GM10248 (cell line): ENCODE measurements around the gene CALHM3.

Experiments used
- CTCF ChIA-PET: fragments of 300-600 bp; sonication (Branson Sonifier 250); formaldehyde crosslinking; extraction: SDS; loops from one replicate; lab custom pipeline; 2021; ENCODE audit warnings: antibody characterized with exemption; lab: Yijun Ruan, JAX
- POLR2A ChIA-PET: fragments of 350-650 bp; sonication (Branson Sonifier 250); formaldehyde crosslinking; extraction: SDS; loops from one replicate; lab custom pipeline; 2020; ENCODE audit warnings: antibody characterized with exemption; lab: Yijun Ruan, JAX
- DNase-seq: peaks from one replicate; pipeline ENCODE4 v3.0.0; 2012; ENCODE audit errors: extremely low spot score
- TF ChIP-seq, protein P1 (sequence below): IDR thresholded peaks from 2 replicates; pipeline ENCODE4 v1.5.1; 2012; ENCODE audit warnings: mild to moderate bottlenecking, low read depth; ENCODE audit errors: extremely low read depth, missing control alignments, control extremely low read depth

Gene CALHM3

DNA sequence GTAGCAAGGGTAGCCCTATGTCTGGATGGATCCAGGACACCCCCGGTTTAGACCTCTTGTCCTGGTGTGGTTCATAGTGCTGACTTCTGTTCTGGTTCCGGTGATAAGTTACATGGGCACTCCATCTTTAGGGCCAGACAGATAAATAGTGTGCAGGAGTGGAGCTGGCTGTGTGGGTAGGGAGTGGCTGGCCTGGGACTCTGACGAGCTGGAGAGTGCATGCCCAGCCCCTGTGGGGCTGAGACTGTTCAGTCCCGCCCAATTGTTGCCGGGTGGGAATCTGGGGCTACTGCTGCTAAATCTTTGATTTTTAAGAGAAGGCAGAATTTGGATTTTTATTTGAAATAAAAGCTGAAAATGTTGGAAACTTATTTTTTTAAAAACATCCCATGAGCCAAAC lies 55.3 kb downstream of the CALHM3 start:
- TF ChIP-seq, protein P1, sequence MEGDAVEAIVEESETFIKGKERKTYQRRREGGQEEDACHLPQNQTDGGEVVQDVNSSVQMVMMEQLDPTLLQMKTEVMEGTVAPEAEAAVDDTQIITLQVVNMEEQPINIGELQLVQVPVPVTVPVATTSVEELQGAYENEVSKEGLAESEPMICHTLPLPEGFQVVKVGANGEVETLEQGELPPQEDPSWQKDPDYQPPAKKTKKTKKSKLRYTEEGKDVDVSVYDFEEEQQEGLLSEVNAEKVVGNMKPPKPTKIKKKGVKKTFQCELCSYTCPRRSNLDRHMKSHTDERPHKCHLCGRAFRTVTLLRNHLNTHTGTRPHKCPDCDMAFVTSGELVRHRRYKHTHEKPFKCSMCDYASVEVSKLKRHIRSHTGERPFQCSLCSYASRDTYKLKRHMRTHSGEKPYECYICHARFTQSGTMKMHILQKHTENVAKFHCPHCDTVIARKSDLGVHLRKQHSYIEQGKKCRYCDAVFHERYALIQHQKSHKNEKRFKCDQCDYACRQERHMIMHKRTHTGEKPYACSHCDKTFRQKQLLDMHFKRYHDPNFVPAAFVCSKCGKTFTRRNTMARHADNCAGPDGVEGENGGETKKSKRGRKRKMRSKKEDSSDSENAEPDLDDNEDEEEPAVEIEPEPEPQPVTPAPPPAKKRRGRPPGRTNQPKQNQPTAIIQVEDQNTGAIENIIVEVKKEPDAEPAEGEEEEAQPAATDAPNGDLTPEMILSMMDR: no peak
- ChIA-PET POLR2A (no interaction called here), CTCF (interaction anchor here (0.8 to 4.8 kb wide), 8 partner anchors 7 to 262 kb away, joined by 3 to 32 read pairs (median 4); partner anchors contain the start of genes CALHM2 and NEURL1)
- no peak for DNase-seq
